HG03432 (cell line): ENCODE measurements around the gene AKIRIN2.

Experiments used
- ATAC-seq: cut with Tn5 transposase; IDR thresholded peaks from one replicate; pipeline ENCODE4 v1.9.1; 2021; ENCODE audit warnings: mild to moderate bottlenecking, moderate library complexity; ENCODE audit not compliant: unreplicated experiment

Gene AKIRIN2

DNA sequence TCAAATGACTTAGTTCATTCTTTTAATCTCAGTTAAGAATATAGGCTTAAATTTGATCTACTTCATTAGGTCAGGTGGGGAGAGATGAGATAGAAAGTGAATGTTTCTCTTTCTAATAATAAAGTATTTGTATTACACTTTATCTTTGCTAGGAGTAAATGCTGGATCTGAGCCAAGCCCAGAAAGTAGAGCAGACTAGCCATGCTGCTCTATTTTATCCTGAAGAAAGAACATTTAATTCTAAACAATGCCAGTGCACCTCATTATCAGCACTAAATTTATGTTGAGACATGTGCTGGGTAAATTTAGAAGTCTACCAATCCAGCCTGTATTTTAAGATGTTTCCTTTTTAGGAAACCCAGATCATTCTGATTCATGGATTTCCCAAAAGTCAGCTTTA, 43.5 kb downstream of the AKIRIN2 start:
- ATAC-seq = no peak

- peak; percentile 76 for ATAC-seq
These were observed 45.2 kb downstream of the AKIRIN2 start for GRCh38 chr6:87656857-87657256.

DNA sequence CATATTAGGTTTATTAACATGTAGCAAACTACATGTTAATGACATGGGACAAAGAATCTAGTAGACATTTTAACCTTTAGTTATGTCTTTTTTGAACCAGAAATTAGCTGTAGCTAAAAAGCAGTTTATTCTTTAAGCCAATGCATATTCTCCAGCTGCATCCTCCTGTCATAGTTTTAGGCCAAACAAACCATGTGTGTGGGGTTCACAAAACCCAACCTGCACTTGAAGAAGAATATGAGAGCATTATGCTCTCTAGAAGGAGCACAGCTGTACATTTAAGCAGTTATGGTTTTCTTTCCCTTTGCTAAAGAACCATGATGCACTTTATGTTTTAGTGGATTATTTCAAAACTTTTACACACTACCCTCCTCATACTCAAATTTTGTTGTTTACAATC, 46.2 kb downstream of the AKIRIN2 start:
- no peak for ATAC-seq

DNA sequence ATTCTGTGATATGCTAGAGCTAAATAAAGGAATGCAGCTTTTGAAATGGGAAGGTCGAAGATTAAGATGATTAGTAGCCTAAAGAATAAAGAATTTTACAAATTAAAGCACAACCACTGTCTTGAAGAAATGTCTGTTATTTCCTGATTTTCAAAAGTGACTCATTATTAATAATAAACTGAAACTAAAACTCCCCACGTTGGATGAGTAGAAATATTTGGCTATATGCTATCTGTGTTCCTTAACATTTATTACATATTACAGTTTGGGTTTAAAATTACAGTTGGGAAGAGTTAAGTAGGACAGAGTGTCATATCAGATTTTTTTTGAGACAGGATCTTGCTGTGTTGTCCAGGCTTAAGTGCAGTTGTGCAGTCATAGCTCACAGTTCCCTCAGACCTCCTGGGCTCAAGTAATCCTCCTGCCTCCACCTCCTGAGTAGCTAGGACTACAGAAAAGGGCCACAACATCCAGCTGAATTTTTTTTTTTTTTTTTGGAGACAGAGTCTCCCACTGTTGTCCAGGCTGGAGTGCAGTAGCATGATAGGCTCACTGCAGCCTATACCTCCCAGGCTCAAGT, 47.1 kb downstream of the AKIRIN2 start:
- no peak for ATAC-seq

- no peak for ATAC-seq
These were observed 47.9 kb downstream of the AKIRIN2 start for GRCh38 chr6:87654122-87654521.

GRCh38 chr6:87653074-87653962, 48.7 kb downstream of the AKIRIN2 start:
- ATAC-seq = no peak

- ATAC-seq = peak; percentile 59
These were observed 57.0 kb downstream of the AKIRIN2 start for GRCh38 chr6:87645080-87645479.

DNA sequence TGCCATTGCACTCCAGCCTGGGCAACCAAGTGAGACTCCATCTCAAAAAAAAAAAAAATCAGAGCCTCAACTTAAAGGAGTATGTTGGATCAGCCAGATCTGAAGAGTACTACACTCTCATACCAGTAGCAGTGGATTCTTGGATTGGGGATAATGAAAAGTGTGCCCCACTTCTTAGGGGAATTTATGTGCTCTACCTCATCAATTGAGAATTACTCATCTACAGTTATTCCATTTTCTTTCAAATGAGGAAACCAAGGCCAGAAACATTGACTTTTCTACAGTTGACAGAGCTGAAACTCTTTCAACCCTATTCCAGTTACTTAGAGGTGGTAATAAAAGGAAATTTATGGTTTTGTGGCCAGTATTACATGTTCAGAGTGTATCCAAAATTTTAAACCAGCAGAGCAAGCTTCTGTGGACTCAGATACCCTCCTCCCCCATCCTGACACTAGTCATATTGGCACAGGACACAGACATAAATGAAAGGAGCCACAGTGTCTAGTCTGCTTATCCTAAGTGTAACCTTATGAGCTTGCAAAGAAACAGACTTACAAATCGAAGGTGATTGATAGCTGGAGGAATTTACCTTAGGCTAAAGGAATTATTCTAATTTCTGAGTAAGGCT, 60.9 kb downstream of the AKIRIN2 start:
- ATAC-seq = no peak

DNA sequence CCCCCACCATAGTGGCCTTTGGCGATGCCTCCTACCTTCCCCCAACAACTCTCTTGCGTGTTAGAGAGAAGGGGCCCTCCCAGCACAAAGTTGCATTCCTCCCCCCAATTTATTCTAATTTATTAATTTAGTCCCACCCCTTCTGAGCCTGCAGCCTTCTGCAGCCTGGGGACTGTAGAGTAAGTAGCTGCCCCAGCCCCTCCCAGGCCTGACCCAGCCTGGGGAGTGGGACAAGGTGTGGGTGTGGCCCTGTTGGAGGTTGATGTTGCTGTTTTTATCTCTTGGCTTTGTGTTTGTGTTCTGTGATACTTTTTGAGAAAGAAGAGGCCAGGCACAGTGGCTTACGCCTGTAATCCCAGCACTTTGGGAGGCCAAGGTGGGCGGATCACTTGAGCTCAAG, 62.7 kb downstream of the AKIRIN2 start:
- ATAC-seq = no peak

- ATAC-seq = no peak
These were observed 64.9 kb downstream of the AKIRIN2 start for GRCh38 chr6:87637106-87637505.

- ATAC-seq = no peak
These were observed 65.7 kb downstream of the AKIRIN2 start for GRCh38 chr6:87636315-87636714.

DNA sequence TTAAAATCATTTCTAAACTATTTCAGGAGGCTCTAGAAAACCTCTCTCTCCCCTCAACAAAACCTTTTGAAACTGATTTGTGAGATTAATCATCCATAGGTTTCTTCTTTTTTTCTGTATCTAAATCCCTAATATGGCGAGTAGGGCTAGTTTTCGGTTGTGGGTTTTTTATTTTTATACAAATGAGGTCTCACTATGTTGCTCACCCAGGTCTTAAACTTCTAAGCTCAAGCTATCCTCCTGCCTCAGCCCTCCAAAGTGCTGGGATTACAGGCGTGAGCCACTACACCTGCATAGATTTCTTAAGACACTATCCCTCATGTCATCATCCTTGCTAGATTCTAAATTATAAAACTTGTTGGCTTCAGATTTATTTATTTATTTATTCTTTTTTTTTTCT, 68.2 kb downstream of the AKIRIN2 start:
- ATAC-seq = no peak

DNA sequence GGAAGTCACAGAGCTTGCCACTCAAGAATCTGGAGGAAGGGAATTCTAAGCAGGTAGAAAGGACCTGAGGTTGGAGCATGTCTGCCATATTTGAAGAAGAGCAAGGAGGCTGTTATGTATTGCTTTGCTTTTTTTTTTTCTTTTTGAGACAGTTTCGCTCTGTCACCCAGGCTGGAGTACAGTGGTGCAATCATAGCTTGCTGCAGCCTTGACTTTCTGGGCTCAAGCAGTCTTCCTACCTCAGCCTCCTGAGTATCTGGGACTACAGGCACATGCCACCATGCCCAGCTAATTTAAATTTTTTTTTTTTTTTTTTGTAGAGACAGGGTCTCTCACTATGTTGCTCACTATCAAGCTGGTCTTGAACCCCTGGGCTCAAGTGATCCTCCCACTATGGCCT, 71.3 kb downstream of the AKIRIN2 start:
- no peak for ATAC-seq

GRCh38 chr6:87628881-87629280, 73.2 kb downstream of the AKIRIN2 start:
- no peak for ATAC-seq

DNA sequence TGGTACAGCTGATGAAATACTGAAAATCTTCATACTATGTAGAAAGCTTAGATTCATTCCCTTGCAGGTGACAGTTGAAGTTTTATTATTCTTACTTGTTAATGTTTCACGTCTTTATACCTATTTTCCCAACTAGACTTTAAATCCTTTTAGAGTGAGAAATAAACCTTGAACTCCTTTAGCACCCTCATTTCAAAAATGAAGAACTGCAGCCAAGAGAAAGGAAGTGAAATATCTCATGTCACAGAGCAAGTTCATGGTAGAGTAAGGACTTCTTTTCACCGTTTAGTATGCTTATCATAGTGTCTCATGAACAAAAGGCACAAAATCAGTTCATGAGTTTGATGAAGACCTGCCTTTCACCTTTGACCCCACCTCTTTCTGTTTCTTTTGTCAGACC, 73.6 kb downstream of the AKIRIN2 start:
- ATAC-seq = no peak
